Superior temporal gyrus (tissue), 1 donor: Measurements from ENCODE around the gene FAU.
A peak's percentile ranks its signal among the peaks of the same experiment; 100 is the strongest.

ENCODE experiments used
- DNase-seq: peaks from one replicate; pipeline ENCODE4 v3.0.0-alpha.2; 2016; ENCODE audit errors: extremely low spot score

Gene FAU

DNA sequence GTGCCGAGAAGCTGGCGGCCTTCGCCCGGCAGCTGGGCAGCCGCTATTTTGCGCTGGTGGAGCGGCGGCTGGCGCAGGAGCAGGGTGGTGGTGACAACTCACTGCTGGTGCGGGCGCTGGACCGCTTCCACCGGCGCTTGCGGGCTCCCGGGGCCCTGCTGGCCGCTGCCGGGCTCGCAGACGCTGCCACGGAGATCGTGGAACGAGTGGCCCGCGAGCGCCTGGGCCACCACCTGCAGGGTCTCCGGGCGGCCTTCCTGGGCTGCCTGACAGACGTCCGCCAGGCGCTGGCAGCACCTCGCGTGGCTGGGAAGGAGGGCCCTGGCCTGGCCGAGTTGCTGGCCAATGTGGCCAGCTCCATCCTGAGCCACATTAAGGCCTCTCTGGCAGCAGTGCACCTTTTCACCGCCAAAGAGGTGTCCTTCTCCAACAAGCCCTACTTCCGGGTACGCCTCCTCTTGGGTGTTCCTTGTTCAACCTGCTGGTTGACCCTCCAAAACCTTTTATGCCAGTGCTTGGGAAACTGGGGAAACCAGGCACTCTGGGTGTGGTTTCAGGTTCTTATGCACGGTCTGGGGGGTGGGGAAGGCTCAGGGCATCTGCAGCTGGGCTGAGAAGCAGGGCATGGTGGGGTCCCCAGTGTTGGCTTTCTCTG lies 13.3 kb downstream of the FAU start:
- DNase-seq = no peak

DNA sequence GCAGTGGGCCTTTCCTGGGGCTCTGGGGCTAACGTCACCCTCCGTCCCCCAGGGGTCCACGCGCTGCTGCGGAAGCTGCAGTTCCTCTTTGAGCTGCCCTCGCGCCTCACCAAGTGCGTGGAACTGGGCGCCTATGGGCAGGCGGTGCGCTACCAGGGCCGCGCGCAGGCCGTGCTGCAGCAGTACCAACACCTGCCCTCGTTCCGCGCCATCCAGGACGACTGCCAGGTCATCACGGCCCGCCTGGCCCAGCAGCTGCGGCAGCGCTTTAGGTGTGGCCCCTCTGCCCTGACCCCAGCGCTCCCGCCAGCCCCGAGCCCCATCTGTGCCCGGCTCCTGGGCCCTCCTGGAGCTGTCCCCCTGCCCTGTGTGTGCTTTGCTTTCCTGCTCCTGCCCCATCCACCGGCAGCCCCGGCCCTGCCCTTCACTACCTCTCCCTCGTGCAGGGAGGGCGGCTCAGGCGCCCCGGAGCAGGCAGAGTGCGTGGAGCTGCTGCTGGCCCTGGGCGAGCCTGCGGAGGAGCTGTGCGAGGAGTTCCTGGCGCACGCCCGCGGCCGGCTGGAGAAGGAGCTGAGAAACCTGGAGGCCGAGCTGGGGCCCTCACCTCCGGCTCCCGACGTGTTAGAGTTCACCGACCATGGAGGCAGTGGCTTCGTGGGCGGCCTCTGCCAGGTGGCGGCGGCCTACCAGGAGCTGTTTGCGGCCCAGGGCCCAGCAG lies 14.0 kb downstream of the FAU start:
- DNase-seq = no peak

DNA sequence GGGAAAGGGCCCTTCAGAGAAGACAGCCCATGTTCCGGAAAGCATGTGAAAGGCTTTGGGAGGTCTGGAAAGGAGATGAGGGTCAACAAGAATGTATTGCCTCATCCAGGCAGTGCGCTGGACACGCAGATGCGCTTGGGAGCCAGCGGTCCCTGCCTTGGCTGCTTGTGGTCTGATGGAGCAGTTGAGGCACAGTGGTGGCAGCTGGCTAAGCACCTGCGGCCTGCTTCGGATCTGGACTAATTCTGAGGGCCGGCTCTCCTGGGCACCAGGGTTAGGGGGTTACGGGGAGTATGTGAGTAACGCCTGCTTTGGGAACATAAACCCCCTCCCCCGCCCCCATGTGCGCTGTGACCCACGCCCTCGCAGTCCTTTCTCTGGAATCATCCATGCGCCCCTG lies 14.9 kb downstream of the FAU start:
- no peak for DNase-seq

DNA sequence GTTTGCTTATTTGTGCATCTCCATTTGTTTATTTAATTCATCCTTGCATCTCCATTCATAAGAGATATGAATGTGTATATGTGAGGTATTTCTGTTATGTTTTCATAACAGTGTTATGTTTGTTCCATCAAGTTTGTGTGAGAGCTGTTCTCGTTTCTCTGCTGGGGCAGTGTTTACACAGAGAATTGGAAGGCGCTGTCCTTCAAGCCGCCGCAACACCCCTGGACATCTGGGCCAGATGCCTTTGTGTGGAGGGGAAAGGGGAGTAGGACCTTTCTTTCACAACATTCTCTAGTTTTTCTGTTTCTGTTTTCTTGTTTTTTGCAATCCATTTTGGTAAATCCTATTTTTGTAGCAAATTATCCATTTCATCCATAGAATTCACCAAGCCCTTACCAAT lies 17.3 kb downstream of the FAU start:
- DNase-seq = peak; percentile 46

DNA sequence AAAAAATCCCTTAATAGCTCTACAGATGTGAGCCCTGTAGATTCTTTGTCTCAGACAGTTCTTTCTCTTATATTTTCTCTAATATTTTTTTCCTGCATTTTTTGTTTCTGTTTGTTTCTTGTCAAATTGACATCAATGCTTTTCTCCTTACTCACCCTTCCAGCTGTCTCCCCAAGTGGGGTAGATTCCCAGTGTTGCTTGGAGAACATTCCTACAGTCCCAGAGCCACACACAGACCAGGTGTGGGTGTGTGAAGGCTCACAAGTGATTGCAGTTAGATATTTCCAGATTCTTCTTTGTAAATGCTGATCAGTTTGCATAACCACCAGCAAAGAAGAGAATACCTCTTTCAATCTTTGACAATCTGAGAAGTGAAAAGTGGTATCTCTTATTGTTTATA lies 18.5 kb downstream of the FAU start:
- DNase-seq = no peak

DNA sequence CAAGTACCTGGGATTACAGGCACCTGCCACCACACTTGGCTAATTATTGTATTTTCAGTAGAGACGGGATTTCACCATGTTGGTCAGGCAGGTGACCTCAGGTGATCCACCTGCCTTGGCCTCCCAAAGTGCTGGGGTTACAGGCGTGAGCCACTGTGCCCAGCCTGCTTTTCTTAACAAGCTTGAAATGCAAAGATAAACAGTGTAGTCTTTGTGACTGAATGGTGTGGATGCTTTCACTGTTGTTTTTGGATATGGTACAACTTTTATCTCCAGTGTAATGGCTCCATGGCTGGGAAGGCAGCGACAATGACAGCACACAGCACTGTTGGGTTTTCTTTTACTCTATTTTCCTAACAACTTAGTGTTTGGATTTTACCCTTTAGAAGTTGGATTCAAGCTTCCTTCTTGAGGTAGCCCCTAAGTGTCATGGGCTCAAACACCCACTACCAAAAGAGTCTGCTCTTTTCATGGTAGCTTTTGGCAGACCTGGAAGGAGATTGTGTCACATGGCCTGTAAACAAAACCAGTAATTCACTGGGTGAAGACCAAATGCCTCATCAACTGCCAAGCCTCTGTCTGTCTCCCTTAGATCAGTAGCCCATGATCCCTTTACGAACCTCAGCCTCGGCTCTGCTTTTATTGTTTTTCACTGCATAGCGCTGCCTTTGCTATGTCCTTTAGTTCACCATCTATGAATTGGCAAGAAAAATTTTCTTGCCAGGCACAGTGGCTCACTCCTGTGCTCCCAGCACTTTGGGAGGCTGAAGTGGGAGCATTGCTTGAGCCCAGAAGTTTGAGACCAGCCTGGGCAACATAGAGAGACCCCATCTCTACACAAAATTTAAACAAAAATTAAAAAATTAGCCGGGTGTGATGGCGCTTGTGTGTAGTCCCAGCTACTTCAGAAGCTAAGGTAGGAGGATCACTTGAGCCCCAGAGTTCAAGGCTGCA lies 19.5 kb downstream of the FAU start:
- DNase-seq = peak; percentile 88

DNA sequence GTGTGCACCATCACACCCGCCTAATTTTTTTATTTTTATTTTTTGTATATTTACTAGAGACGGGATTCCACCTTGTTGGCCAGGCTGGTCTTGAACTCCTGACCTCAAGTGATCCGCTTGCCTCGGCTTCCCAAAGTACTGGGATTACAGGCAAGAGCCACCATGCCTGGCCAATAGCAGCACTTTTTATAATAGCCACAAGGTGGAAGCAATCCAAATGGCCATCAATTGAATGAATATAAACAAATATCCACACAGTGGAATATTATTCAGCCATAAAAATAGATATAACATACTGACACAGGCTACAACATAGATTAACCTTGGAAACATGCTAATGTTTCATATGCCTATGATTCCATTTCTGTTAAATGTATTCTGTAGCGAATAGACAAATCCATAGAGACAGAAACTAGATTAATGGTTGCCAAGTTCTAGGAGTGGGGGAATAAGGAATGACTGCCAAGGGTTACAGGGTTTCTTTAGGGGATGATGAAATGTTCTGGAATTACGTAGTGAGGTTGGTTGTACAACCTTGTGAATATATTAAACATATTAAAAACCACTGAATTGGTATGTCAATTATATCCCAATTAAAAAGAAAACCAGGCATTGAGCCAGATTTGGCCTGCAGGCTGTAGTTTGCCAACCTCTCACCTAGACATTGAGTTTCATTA lies 21.1 kb downstream of the FAU start:
- DNase-seq = no peak

DNA sequence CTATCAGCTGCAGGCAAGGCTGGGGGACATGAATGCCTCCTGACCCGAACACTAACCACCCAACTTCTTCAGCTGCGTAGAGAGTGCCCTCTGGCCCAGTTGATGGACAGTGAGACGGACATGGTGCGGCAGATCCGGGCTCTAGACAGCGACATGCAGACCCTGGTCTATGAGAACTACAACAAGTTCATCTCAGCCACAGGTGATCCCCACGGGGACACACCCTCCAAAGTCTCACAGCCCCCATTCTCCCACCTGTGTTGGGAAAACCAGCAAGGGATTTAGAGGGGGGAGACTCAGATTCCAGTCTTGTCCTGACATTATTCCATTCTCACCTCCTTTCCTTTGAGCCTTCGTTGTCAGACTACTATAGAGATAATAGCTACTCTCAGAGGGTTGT lies 25.0 kb downstream of the FAU start:
- DNase-seq = no peak

DNA sequence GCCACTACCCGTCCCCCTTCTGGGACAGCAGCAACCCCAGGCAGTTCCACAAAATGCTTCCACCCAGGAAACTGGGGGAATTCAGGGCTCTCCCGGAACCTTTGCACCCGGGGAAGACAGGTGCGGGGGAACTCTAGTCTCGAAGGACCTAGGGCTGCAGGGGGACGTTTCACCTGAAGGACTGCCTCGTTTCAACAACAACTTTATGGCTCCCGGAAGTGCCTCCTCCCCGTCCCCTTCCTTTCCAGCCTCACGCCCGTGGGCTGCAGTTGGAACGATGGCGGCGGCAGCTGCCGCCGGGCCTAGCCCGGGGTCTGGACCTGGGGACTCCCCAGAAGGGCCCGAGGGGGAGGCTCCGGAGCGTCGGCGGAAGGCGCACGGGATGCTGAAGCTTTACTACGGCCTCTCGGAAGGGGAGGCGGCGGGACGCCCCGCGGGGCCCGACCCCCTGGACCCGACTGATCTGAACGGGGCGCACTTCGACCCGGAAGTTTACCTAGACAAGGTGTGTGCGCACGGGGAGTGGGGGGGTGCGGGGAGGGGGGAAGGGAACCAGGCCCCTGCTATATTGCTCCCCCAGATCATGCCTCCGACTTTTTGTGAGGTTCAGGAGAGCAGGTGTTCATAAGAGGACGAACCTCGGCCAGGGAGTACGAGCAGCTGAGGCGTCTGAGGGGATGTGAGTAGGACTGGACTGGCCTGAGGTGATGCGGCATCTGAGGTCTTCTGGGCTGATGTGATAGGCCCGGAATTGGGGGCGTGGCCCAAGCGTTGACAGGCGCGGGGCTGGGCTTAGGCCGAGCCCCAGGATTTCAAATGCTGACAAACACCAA lies 25.7 kb downstream of the FAU start, which contains the start of gene VPS51:
TSS of gene VPS51 (plus strand) at position 241 of the 833 bp plus-strand sequence. CDS start at position 278, 37 bp downstream.
- peak; percentile 92 for DNase-seq

DNA sequence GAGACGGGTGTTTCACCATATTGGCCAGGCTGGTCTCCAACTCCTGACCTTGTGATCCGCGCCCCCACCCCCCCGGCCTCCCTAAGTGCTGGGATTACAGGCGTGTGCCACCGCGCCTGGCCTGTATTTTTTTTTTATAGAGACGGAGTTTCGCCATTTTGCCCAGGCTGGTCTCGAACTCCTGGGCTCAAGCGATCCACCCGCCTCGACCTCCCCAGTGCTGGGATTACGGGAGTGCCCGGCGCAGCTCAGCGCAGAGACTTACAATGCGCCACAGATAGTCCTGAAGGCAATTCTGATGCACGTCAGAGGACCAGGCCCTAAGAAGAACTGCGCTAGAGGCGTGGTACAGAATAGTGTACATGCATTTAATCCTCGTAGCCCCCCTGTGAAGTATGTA lies 26.5 kb downstream of the FAU start:
- DNase-seq = no peak

DNA sequence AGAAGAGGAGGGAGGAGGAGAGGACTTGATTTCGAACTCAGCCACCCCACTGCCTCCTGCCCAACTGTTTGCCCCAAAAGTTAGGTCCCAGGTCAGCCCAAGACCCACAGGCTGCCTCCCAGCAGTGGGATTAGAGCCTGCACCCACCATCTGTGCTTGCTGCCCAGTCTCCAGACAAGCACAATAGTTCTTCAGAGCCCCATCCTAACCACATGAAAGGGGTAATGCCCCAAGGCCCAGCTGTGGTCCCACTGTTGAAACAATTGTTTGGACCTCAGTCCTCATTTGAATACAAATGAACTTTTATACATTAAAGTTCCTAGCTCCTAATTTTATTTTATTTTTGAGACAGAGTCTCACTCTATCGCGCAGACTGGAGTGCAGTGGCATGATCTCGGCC lies 31.3 kb downstream of the FAU start:
- peak; percentile 77 for DNase-seq

DNA sequence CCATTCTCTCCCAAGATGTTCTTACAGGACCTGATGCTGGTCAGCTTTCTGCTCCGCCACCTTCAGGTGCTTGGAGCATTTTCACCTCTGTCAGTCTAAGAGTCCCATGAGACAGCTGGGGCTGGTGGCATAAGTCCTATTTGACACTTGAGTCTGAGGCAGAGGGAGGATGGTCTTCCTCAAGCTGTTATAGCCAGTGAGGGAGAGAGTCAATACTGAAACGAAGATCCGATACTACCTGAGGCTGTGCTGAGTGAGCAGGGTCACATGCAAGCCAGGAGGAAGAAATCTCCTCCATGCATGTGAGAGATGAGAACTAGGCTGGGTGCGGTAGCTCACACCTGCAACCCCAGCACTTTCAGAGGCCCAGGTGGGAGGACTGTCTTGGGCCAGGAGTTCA lies 32.3 kb downstream of the FAU start:
- no peak for DNase-seq

DNA sequence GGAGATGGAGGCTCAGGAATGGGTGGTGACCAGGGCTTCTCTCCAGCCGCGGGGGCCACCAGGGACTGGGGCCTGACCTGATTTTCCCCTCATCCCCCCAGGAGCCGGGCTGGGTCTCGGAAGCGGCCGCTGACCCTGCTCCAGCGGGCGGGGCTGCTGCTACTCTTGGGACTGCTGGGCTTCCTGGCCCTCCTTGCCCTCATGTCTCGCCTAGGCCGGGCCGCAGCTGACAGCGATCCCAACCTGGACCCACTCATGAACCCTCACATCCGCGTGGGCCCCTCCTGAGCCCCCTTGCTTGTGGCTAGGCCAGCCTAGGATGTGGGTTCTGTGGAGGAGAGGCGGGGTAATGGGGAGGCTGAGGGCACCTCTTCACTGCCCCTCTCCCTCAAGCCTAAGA lies 34.1 kb downstream of the FAU start:
- no peak for DNase-seq

DNA sequence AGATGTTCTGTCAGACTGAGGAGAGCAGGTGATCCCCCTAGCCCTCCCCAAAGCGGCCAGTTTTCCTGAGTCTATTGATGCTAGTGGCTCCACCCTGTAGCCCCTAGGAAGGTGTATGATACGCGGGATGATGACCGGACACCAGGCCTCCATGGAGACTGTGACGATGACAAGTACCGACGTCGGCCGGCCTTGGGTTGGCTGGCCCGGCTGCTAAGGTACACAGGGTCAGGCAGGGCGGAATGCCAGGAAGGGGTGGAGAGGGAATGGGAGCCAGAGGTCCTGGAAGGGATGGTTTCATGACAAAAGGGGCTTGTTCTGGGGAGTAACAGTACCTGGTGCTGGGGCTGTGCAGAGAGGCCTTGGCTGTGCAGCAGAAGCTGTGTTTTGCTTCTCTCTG lies 34.7 kb downstream of the FAU start:
- DNase-seq = no peak

DNA sequence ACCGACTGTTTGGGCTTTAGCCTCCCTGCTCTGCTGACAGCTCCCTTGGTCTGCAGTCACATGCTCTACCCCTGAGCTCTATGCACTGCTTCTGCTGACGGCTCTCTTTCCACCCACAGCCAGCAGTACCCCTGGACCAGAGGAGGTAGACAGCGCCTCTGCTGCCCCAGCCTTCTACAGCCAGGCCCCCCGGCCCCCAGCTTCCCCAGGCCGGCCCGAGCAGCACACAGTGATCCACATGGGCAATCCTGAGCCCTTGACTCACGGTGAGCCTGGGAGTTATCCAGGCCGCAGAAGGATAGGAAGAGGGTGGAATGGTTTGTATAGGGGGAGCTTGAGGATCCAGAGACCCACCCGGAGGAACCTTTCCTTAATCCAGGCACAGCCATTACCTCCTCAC lies 35.1 kb downstream of the FAU start:
- DNase-seq = no peak

DNA sequence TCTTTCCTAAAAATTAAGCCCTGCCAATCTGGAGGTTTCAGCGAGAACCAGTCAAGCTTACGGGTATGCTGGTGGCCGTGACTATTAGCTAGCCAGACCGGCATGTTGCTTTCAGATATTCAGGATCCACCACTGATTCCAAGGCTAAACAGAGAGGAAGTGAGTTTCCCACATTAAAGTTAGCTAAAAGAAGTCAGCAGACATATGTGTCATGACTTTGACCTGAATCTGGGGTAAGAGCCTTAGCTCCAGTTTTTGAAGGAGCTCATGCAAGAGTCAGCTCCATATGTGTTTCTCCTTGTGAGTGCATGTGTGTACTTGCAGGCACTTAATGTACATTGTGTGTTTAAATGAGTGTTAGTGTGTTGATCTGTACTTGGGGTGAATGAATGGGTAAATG lies 36.5 kb downstream of the FAU start:
- no peak for DNase-seq

DNA sequence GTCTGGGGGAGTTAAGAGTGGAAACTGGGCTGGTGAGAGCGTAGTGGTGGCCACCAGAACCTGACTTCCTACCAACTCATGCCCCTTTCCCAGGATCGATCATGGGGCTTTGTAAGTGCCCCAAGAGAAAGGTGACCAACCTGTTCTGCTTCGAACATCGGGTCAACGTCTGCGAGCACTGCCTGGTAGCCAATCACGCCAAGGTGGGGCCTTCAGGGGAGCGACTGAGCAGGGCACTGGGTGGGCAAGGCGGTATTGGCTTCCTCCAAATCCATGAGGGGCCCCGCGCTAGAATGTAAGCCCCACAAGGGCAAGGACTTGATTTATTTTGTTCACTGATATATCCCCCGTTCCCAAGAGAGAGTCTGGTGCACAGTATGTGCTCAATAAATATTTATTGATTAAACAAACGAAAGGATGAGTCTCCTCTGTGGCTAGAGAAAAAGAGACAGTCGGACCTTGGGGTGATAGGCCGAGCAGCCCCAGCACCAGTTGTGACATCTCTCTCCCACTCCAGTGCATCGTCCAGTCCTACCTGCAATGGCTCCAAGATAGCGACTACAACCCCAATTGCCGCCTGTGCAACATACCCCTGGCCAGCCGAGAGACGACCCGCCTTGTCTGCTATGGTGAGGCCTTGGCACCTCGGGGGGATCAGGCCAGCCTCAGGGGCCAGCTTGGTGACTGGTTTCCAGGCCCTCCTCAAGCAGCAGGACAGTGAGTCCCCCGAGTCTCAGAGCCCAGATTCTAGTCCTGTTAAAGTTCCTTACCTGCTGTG lies 37.1 kb downstream of the FAU start:
- no peak for DNase-seq

DNA sequence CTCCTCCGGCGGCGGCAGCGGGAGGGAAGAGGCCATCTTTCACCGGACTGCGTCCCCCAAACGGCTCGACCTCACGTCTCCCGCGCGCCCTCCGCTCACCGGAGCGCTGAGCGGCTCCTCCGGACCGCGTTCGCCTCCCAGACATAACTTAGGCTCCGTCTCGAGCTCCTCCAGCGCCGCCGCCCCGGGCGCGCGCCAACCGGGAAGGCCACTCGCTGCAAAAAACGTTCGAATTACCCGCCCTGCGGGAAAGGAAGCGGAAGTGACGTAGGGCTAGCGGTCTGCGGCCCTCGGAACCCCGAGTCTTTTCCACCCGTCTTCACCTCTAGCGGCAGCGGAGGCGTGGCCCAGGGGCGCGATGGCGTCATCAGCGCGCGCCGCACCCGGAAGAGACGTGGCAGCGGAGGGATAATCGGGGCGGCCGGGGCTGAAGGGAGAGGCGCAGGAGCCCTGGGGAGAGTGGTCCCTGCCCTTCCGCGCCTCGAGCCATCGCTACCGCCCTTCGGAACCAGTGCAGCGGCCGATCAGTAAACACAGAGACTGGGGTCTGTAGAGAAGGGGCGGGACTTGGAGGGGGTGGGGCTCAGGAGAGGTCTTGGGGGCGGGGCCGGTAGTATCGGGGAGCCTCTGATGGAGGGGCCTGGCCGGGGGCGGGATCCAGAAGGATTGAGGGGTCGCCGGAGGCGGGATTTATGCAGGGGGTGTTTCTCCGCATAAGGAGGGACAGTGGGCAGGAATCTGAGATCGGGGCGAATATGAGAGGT lies 37.9 kb downstream of the FAU start, which contains the start of the genes CDCA5 and ZFPL1:
TSS of gene CDCA5 (minus strand) at position 207 of the 764 bp plus-strand sequence. CDS start at position 145, 62 bp downstream.
TSS of gene ZFPL1 (plus strand) at position 389 of the 764 bp plus-strand sequence. CDS start 477 bp downstream, outside the sequence.
- peak; percentile 98 for DNase-seq
